ENCODE results near the gene SPDYE4.

- TF ChIP-seq CTCF (IDR thresholded peaks at IDR 0.05) (no peak), EZH2 (IDR thresholded peaks at IDR 0.05; ENCODE audit: borderline replicate concordance, insufficient read depth, low read depth, low read length, poor library complexity, severe bottlenecking) (no peak)
These were observed 45.6 kb downstream of the SPDYE4 start for GRCh38 chr17:8712698-8713097.
